Mesodermal cell (in vitro differentiated cells): ENCODE measurements around the gene TBL1Y.

ENCODE experiments used
- H3K27ac ChIP-seq: 2 replicates; pipeline ENCODE4 v1.7.0; 2013; ENCODE audit warnings: mild to moderate bottlenecking, low read depth, low read length, moderate library complexity; ENCODE audit not compliant: severe bottlenecking
- H3K36me3 ChIP-seq: 2 replicates; pipeline ENCODE4 v1.7.1; 2013; ENCODE audit warnings: mild to moderate bottlenecking, low read length, moderate library complexity; ENCODE audit not compliant: control insufficient read depth, insufficient read depth
- H3K4me1 ChIP-seq: one replicate; pipeline ENCODE4 v1.7.1; 2013; ENCODE audit warnings: mild to moderate bottlenecking, low read length; ENCODE audit not compliant: insufficient read depth, control insufficient read depth, poor library complexity, severe bottlenecking
- H3K4me3 ChIP-seq: 2 replicates; pipeline ENCODE4 v1.7.0; 2013; ENCODE audit warnings: low read length, control low read depth, mild to moderate bottlenecking; ENCODE audit not compliant: insufficient read depth, poor library complexity, severe bottlenecking; ENCODE audit errors: extremely low read depth
- H3K9me3 ChIP-seq: 2 replicates; pipeline ENCODE4 v1.7.1; 2013; ENCODE audit warnings: mild to moderate bottlenecking, low read length, moderate library complexity; ENCODE audit not compliant: control insufficient read depth
- WGBS, 2 experiments: methylation state at CpG; one replicate each; pipeline ENCODE4 v1.1.5; 2013; ENCODE audit warnings: missing lambda C conversion rate in 2 of 2; ENCODE audit not compliant: insufficient coverage in 2 of 2; 5-methylcytosine and 5-hydroxymethylcytosine counted together

Gene TBL1Y

GRCh38 chrY:6972271-6972887, 61.9 kb downstream of the TBL1Y start:
- 83% methylated on average over 2 of the region's 4 CpGs; no CpG with 5 or more reads in 1 of the 2 experiments for WGBS, 2 experiments
- no peaks in the 10 kb centered on the region for H3K36me3 ChIP-seq

GRCh38 chrY:6974971-6975370, 64.5 kb downstream of the TBL1Y start:
- H3K4me1 ChIP-seq = no peaks in the 10 kb centered on the region
- no peaks in the 10 kb centered on the region for H3K36me3 ChIP-seq
- WGBS, 2 experiments = 80% methylated on average over 1 of the region's 4 CpGs; no CpG with 5 or more reads in 1 of the 2 experiments
- H3K9me3 ChIP-seq = no peaks in the 10 kb centered on the region
- no peak overlapping the region for H3K27ac ChIP-seq
- H3K4me3 ChIP-seq = no peak overlapping the region

More at GRCh38 chrY:6972271-6972887, 61.9 kb downstream of the TBL1Y start:
- Histone ChIP-seq H3K4me1 (no peaks in the 10 kb centered on the region), H3K4me3 (no peak overlapping the region), H3K27ac (no peak overlapping the region), H3K9me3 (no peaks in the 10 kb centered on the region)

GRCh38 chrY:6977783-6978182, 67.3 kb downstream of the TBL1Y start:
- Histone ChIP-seq H3K4me3 (no peak overlapping the region), H3K36me3 (no peaks in the 10 kb centered on the region), H3K27ac (no peak overlapping the region), H3K9me3 (no peaks in the 10 kb centered on the region), H3K4me1 (no peaks in the 10 kb centered on the region)
- WGBS, 2 experiments = 88 to 100% methylated on average over 1 to 3 of the region's 5 CpGs

GRCh38 chrY:6983221-6983620, 72.7 kb downstream of the TBL1Y start:
- no peaks in the 10 kb centered on the region for H3K9me3 ChIP-seq
- H3K4me3 ChIP-seq = no peak overlapping the region
- WGBS, 2 experiments = no CpG with 5 or more reads among the region's 3 CpGs
- H3K27ac ChIP-seq = no peak overlapping the region
- H3K36me3 ChIP-seq = no peaks in the 10 kb centered on the region
- H3K4me1 ChIP-seq = no peaks in the 10 kb centered on the region

- WGBS, 2 experiments = no CpG with 5 or more reads among the region's 1 CpG
- H3K36me3 ChIP-seq = no peaks in the 10 kb centered on the region
- H3K27ac ChIP-seq = no peak overlapping the region
- H3K9me3 ChIP-seq = no peaks in the 10 kb centered on the region
- H3K4me3 ChIP-seq = no peak overlapping the region
- H3K4me1 ChIP-seq = no peaks in the 10 kb centered on the region
Measured at GRCh38 chrY:6987811-6988210, 77.3 kb downstream of the TBL1Y start.

- Histone ChIP-seq H3K9me3 (no peaks in the 10 kb centered on the region), H3K4me3 (no peak overlapping the region), H3K36me3 (no peaks in the 10 kb centered on the region), H3K4me1 (no peaks in the 10 kb centered on the region), H3K27ac (no peak overlapping the region)
- WGBS, 2 experiments = no CpG with 5 or more reads among the region's 6 CpGs
Measured at GRCh38 chrY:6989886-6990620, 79.6 kb downstream of the TBL1Y start.

- no peak overlapping the region for H3K27ac ChIP-seq
- no peaks in the 10 kb centered on the region for H3K9me3 ChIP-seq
- no peak overlapping the region for H3K4me3 ChIP-seq
- 80% methylated on average over 1 to 2 of the region's 3 CpGs for WGBS, 2 experiments
- H3K36me3 ChIP-seq = no peaks in the 10 kb centered on the region
- H3K4me1 ChIP-seq = no peaks in the 10 kb centered on the region
Measured at GRCh38 chrY:6992041-6992440, 81.5 kb downstream of the TBL1Y start.

GRCh38 chrY:6995987-6996386, 85.5 kb downstream of the TBL1Y start:
- no peak overlapping the region for H3K27ac ChIP-seq
- H3K4me1 ChIP-seq = no peaks in the 10 kb centered on the region
- H3K4me3 ChIP-seq = no peak overlapping the region
- no peaks in the 10 kb centered on the region for H3K36me3 ChIP-seq
- H3K9me3 ChIP-seq = no peaks in the 10 kb centered on the region
- WGBS, 2 experiments = no CpG with 5 or more reads among the region's 4 CpGs

- Histone ChIP-seq H3K4me1 (no peaks in the 10 kb centered on the region), H3K9me3 (no peaks in the 10 kb centered on the region), H3K27ac (no peak overlapping the region), H3K36me3 (no peaks in the 10 kb centered on the region), H3K4me3 (no peak overlapping the region)
- WGBS, 2 experiments = 63% methylated on average over 1 of the region's 1 CpG; no CpG with 5 or more reads in 1 of the 2 experiments
Measured at GRCh38 chrY:6997503-6998066, 87.1 kb downstream of the TBL1Y start.

GRCh38 chrY:6999905-7000304, 89.4 kb downstream of the TBL1Y start:
- no peaks in the 10 kb centered on the region for H3K4me1 ChIP-seq
- H3K9me3 ChIP-seq = no peaks in the 10 kb centered on the region
- no peaks in the 10 kb centered on the region for H3K36me3 ChIP-seq
- no peak overlapping the region for H3K4me3 ChIP-seq
- no peak overlapping the region for H3K27ac ChIP-seq
- 100% methylated on average over 1 of the region's 2 CpGs; no CpG with 5 or more reads in 1 of the 2 experiments for WGBS, 2 experiments

GRCh38 chrY:7002581-7002980, 92.1 kb downstream of the TBL1Y start:
- WGBS, 2 experiments = 83% methylated on average over 1 of the region's 3 CpGs; no CpG with 5 or more reads in 1 of the 2 experiments

More at GRCh38 chrY:7002581-7002980, 92.1 kb downstream of the TBL1Y start:
- Histone ChIP-seq H3K9me3 (no peaks in the 10 kb centered on the region), H3K4me1 (no peaks in the 10 kb centered on the region), H3K4me3 (no peak overlapping the region), H3K27ac (no peak overlapping the region), H3K36me3 (no peaks in the 10 kb centered on the region)
